Ureter (tissue), 1 donor: ENCODE data around the gene PGBD5. TPM values are rescaled to one million over a fixed set of nuclear protein-coding genes. Genes with fewer than 3 reads are reported as not detected.

ENCODE experiments used
- DNase-seq: peaks from one replicate; pipeline ENCODE4 v3.0.0-alpha.2; 2020; ENCODE audit warnings: low spot score
- total RNA-seq: library from RNA; stranded (reverse); gene quantifications from one replicate; pipeline ENCODE4 v1.2.4, GENCODE V29; 2023
- donor health status: DM: yes; HTN: yes; CAD: no.

The PGBD5 gene
- total RNA-seq, 1 donor from 2014 or later = 1.8 TPM

DNA sequence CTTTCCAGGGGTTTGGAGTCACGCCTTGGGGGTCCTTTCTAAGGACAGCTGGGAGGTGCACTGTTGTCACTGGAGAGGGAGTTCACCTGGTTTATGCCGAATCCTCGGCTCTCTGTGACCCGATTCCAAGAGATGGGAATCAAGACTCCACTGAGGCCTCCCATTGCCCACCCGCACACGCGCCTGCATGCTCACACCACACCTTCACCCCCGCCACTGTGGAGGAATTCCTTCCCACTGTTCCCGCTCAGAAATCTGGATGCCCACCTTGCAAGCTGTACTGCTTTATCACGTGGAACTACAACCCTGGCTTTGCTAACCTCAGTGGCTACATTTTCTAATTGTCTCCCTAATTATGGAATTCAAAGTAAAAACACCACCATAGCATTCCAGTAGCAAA, 29.2 kb downstream of the PGBD5 start:
- no peak for DNase-seq

DNA sequence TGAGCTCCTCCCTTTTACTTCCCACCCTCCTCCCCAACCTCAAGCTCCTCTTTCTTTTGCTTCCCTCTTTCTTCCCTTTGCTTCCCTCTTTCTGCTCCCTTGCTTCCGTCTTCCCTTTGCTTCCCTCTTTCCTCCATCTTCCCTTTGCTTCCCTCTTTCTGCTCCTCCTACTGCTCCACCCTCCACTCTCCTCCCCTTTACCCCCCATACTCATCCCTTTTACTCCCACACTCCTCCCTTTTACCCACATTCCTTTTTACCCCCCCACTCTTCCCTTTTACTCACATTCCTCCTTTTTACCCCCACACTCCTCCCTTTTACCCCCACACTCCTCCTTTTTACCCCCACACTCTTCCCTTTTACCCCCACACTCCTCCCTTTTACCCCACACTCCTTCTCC, 30.2 kb downstream of the PGBD5 start:
- DNase-seq = no peak

DNA sequence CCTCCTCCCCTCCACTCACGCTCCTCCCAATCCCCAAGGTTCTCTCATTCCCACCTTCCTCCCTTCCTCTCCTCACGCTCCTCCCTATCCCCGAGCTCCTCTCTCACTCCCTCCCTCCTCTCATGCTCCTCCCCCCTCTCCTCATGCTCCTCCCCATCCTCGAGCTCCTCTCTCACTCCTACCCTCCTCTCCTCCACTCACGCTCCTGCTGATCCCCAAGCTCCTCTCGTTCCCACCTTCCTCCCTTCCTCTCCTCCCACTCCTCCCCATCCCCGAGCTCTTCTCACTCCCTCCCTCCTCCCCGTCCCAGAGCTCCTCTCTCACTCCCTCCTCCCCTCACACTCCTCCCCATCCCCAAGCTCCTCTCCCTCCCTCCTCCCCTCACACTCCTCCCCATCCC, 31.4 kb downstream of the PGBD5 start:
- DNase-seq = no peak

DNA sequence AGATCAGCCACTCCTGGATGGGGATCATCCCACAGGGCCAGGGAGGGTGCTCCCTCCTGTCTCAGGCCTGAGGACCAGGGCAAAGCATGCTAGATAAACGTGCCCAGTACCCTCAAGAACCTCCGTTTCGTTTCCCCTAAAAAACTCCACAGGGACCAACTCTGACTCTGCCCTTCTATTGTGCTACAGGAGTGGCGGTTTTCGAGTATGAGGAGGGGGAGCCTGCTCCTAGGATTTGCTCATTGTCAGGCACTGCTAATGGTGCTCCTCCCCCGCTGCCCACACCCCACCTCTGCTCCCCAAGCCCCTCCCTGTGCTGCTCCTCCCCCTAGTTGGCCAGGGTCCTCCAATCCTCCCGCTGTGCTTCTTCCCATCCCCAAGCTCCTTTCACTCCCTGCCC, 32.0 kb downstream of the PGBD5 start:
- no peak for DNase-seq

DNA sequence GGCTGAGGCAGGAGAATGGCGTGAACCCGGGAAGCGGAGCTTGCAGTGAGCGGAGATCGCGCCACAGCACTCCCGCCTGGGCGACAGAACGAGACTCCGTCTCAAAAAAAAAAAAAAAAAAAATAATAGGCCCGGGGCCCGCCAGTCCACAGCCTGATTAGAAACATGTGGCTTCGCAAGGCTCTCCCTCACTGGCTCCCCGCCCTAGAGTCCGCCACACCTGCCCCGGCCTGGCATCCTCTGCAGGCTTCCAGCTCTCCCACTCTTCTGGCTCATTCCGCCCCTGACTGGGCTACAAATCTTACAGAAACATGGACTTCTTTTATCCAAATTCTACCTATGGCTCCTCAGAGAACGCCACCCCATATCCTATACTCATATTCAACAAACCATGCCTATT, 32.4 kb downstream of the PGBD5 start:
- no peak for DNase-seq

DNA sequence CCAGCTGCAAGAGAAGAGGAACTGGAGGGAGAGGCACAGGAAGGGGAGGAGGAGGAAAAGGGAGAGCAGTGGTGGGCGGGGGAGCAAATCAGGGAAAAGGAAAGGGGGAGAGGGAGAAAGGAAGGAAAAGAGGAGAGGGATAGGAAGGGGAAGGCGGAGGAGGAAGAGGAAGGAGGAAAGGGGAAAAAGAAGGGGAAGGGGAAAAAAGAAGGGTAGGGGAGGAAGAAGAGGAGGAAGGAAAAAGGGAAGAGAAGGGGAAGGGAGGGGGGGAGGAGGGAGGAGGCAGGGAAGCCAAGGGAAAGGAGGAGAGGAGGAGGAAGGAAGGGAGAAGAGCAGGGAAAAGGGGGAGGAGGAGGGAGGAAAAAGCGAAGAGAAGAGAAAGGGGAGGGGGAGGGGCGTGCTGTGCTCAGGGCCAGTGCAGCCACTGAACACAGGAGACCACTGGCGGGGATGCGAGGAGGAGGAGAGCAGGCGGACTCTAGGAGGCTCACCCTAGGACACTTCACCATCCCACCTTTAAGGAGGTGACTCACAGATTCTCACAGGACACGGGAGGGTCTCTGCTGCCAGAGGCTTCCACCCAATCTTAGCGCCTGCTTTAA, 33.1 kb downstream of the PGBD5 start:
- DNase-seq = no peak

DNA sequence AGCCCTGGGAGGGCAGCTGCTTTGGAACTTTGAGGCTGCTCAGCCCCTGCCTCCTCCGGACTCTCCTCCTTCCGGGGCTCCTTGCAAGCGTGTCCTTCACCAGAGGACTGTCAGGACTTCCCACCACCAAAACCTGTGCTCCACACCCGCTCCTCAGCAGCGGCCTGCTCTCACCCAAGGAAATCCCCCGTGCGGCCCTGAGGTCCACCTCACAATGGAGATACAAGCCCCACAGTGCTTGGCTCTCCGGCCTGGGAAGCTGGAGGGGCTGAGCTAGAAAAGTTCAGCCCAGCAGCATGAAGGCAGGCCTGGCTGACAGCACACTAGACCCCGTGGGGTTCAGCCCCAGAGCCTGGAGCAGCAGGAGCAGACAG, 33.6 kb downstream of the PGBD5 start:
- no peak for DNase-seq

DNA sequence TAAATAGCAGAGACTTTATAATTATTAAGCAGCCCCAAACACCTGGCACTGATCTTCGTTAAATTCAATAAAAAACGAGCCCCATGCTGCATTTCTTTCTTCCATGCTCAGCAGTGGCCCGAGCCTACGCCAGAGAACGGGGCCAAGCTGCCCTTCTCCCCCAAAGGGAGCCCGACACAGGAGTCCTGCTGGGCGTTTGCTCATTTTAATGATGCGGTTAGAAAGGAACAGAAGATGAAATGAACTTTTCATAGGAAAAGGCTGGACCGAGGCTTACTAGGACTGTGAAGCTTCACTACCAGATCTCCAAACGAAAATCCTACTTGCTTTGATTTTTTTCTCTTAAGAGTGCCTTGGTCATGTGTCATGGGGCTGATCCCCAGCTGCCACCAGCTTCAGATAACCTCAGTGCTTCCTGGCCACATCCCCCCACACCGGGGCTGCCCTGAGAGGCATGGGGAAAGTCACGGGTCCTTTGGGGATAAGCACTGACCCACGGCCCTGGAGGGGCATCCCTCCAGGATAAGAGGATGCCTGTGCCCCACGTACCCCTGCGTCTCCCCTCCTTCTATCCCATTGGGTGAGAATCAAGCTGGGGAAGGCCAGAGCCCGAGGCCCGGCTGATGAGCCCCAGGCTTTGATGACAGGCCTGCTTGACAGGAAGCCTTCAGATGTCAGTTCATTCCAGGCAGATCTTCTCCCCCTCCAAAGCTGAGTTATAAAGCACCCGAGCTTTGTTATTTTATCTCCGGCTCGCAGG, 34.2 kb downstream of the PGBD5 start:
- DNase-seq = no peak

DNA sequence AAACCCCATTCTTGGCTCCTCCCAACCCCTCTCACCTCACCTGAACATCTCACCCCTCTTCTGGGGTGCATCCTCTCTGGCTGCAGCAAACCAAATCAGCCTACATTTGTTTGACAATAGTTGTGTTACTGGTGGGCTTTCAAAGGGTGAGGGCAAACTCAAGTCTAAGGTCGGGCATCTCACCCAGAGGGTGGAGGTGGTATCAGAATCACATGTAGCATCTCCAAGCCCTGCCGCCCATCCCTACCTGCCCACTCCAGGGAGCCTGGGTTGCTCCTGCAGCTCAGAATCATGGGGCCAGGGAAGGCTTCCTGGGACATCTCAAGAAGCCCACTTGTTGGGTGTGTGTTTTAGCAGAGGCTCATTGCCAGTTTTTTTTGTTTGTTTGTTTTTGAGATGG, 35.8 kb downstream of the PGBD5 start:
- DNase-seq = no peak

DNA sequence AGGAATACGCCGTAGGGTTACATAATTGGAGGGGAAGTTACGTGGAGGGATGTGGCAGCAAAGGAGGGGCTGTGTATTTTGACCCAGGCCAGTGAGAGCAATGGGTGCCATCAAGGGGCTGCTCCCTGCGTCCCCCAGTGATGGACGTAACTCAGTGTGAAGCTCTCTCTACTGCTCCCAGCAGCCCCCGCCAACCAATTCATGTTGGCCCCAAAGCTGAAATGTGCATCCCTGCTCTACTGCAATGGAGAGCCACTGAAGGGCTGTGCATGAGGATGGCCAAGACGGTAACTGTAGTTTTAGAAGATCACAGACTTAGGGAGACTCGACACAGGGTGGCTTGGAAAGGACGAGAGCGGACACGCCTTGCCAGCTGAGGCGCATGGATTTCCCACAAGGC, 38.3 kb downstream of the PGBD5 start:
- no peak for DNase-seq

DNA sequence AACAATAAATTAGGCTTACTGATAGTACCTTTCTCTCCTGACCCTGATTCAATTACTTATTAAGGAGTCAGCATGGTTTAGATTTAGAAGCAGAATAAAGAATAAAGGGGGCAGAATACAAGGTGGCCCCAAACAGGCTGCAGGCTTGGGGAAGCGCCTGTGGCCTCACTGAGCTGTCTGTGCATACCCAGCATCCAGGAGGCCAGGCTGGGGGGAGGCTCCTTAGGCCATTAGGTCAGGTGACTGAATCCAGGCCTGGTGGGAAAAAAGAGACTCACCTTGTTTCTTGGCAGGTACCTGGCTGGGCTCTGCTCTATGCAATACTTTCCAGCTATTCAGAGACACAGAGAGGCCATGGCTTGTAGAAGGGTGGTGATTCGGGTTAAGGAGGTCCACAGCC, 38.8 kb downstream of the PGBD5 start:
- DNase-seq = no peak

DNA sequence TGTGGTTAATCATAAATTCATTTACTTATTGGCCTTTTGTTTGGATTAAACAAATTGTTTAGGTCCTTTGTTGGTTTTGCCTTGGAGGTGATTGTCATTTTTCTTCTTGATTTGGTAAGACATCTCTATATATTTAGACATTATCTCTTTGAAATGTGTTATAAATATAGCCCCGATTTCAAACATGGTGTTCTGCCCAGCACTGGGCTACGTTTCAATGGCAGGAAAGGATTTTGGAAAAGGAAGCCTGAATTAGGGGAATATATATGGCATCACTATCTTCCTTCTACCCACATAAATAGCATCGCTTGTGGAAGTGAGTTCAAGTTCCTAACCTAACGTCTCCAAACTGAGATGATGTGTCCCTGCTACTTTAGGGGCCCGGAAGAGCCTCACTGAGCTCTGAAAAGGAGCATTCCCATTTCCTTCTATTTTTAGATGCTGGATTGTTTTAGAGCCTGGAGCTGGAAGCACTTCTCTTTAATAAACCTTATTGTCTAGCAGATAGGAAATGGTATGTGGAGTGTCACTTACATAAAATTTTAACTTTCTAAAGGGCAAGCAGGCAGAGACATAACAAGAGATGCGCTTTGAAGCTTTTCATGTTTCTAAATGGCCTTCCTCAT, 39.4 kb downstream of the PGBD5 start:
- DNase-seq = no peak

DNA sequence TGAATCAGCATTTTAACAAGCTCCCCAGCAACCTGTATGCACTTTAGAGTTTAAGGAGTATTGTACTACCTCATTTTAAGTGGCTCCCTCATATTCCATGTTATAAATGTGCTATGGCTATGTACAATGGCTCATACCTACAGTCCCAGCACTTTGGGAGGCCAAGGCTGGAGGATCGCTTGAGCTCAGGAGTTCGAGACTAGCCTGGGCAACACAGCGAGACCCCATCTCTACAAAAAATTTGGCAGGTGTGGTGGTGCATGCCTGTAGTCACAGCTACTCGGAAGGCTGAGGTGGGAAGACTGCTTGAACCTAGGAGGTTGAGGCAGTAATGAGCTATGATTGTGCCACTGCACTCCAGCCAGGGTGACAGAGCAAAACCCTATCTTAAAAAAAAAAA, 40.2 kb downstream of the PGBD5 start:
- DNase-seq = no peak

DNA sequence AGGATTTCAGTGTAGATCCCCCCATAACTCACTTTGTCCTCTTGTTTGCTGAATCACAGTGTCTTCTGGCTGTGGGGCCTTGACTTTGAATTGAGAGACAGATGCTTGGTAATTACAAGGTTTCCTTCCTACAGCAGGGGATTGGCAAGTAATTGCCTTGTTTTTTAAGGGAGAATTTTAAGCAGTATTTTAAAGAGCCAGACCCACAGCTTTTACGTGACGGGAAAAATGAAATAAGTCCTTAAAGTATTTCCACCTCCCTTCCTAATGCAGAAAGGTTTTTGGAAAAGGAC, 41.0 kb downstream of the PGBD5 start:
- DNase-seq = no peak

DNA sequence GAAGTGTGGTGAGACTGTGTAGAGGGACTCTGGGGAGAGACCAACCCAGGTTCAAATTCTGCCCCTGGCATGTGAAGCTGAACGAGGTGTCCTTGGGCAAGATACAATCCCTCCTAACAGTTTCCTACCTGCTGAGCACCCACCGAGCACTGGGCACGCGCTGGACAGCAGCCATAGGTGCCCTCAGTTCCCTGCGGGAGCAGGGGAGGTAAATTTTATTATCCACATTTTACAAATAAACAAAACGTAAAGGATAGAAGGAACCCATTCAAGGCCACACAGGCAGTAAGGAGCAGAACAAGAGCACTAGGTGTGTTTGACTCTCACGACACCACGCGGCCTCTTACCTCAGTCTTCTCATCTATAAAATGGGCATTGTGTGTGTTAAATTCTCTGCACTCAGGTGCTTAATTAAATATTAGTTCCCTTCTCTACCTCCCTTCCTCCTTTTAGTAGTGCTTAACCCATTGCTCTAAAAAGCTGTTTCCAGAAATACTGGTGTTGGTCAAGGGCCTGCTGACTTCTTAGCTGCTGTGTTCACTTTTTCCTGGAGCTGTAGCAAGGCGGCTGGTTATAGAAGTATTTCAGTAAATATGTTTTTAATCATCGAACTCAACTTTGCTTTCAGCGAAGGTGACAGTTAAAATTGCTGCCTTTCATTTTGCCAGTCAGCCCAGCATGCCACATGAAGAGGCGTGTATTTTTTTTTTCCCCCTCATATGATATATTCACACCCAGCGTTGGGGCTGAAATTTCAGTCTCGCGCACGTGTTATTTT, 41.6 kb downstream of the PGBD5 start:
- DNase-seq = no peak

DNA sequence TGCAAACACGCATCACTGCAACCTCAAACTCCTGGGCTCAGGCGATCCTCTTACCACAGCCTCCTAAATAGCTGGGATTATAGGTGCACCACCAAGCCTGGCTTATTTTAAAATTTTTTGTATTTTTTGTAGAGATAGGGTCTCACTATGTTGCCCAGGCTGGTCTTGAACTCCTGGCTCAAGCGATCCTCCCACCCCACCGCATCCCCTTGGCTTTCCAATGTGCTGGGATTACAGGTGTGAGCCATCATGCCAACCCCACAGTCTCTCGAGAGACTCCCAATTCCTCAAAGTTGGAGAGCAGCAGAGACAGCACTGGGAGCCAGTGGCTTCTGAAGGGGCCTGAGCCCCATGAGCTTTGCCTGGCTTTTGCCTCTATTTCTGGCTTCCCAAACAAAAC, 42.7 kb downstream of the PGBD5 start:
- no peak for DNase-seq

DNA sequence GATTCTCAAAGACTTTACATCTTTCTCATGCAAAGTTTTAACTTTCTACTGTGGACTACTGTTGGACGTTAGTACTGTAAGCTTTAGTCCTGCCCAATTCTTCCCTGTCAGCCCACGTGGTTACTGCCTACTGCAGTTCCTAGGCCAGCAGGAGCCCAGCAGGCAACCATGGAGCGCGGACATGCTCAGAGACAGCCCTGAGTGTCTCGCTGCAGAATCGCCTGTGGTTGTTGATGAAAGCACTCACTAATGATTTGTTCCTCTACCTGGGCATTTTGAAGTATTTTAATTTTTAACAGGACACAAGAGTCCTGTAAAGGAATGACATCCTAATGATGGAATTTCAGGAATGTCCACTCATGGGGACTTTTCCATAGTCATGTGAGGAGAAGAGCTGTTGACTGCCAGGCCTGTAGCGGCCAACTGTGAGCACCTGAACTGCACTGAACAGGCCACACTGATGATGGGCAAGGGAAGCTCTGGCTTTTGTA, 44.1 kb downstream of the PGBD5 start:
- DNase-seq = no peak

DNA sequence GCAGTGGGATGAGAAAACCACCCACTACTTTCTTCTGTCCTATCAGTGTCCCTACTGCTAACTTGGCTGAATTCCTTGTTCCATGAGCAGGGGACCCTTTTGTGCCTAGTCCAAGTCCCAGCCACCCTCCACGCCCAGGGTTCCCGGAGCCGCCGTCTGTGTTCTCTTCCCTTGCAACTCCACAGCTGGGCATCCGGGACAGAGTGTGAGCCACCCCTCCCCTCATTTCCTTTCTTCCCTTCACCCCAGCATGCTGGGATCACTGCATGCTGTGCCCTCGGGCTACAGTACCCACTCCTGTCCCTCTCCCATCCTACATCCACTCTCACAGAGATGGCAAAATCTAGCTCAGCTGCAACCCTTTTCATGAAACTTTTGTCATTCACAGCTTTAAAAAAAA, 44.5 kb downstream of the PGBD5 start:
- DNase-seq = no peak

DNA sequence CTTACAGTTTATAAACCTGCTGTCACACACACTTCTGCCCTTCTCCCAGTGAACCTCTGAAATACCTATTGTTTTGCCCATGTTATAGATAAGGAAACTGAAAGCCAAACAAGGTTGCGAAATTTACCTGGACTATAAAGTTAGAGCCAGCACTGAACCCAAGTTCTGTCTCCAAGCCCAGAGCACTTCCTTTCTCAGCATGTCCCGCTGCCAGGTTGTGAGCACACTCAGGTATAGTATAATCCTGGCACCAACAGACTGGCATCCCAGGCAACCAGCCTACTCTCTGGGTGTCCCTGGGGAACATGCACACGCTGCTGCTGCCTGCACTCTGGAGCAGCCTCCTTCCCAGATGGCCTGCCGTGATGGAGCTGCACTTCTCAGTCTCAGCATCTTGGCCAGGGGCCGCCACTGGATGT, 45.1 kb downstream of the PGBD5 start:
- DNase-seq = no peak

DNA sequence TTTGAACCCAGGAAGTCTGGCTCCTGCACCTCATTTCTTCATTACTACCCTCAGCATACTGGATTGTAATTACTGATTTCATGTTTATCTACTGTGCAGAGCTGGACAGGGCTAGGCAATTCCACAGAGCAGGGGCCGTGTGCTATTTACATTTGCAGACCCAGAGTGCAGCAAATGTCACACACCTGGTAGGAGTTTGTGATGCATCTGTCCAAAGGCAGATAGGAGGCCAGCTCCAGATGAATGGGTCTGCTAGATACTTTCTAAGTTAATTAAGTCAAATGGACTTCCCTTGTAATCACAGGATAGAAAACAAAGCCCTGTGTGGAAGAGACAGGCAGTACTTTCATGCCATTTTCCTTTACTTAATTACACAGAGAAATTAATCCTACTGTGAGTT, 46.2 kb downstream of the PGBD5 start:
- DNase-seq = no peak

DNA sequence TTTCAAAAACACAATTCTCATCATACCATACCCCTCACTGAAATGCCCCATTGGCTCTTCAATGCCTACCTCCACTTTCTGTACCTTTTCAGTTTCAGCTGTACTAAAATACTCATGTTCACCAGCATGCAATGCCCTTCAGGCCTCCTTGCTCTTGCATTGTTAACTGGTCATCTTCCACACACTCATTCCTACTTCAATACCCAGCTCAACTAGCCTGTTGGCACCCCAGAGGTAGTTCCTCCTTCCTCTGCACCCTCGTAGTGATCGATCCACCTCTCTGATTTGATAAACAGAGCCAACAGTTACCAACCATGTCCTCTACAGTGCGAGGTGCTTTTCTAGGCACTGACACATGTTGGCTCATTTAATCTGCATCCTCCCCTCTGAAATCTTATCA, 46.7 kb downstream of the PGBD5 start:
- no peak for DNase-seq

DNA sequence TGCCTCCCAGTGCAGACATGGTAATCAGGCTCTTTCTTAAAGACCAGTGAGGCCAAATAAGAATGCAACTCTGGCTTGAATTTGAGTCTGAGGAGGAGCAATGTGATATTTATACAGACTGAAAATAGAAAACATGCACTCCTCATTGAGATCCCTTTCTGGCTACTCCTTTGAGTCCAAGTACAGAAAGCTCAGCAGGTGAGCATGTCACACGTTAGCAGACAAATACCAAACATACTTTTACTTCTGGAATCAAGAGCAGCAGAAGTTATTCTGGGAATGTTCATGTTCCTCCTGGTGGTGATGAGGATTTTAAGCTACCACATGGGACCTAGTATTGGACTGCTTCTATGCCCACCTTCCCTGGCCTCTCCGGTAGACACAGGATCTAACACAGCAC, 48.3 kb downstream of the PGBD5 start:
- DNase-seq = no peak

DNA sequence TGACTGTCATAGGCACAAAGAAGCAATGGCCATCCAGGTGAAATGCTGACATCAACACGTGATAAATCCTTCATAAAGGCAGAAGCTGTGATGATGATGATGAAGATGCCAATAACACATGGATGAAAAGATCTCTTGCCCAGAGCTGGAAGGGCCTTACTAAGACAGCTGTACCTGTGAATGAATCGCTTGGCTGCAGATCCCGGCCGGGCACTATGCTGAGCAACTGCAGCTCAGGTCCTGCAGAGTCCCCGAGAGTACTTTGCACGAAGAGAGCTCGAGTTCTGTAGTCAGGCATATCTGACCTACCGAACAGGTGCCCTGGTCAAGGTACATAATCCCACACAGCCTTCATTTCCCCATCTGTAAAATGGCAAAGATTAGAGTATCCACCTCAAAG, 48.8 kb downstream of the PGBD5 start:
- no peak for DNase-seq
